ENCODE results near the gene PACS1.

Gene PACS1

GRCh38 chr11:66290330-66290621, 220.2 kb downstream of the PACS1 start:
- no peak for DNase-seq (ENCODE audit: low read depth)

- DNase-seq (ENCODE audit: low read depth): no peak
These were observed 221.2 kb downstream of the PACS1 start for GRCh38 chr11:66291303-66291705.

- no peak for DNase-seq (ENCODE audit: low read depth)
These were observed 221.9 kb downstream of the PACS1 start, which contains the start of gene TMEM151A for GRCh38 chr11:66291706-66292542. TMEM151A (plus strand) TSS chr11:66291894; CDS start chr11:66292014, 120 bp downstream.

GRCh38 chr11:66292543-66293332, 222.7 kb downstream of the PACS1 start:
- no peak for DNase-seq (ENCODE audit: low read depth)

GRCh38 chr11:66293352-66293751, 223.3 kb downstream of the PACS1 start:
- DNase-seq (ENCODE audit: low read depth): no peak

- DNase-seq (ENCODE audit: low read depth): no peak
These were observed 223.9 kb downstream of the PACS1 start for GRCh38 chr11:66293777-66294625.
